LNCaP clone FGC (cell line): ENCODE results near the gene ZNF791.

Source experiments
- DNase-seq: peaks from one replicate; pipeline ENCODE4 v3.0.0-alpha.2; 2011; ENCODE audit warnings: low read depth
- H3K4me3 ChIP-seq: 2 replicates; pipeline ENCODE4 v1.5.1; 2011; ENCODE audit warnings: mild to moderate bottlenecking, low read depth, low read length, control low read depth
- TF ChIP-seq, protein P1 (sequence below): IDR thresholded peaks from 2 replicates; pipeline ENCODE4 v1.5.1; 2012; ENCODE audit warnings: mild to moderate bottlenecking; ENCODE audit not compliant: control insufficient read depth, insufficient read depth; ENCODE audit errors: extremely low read depth

ZNF791 gene

DNA sequence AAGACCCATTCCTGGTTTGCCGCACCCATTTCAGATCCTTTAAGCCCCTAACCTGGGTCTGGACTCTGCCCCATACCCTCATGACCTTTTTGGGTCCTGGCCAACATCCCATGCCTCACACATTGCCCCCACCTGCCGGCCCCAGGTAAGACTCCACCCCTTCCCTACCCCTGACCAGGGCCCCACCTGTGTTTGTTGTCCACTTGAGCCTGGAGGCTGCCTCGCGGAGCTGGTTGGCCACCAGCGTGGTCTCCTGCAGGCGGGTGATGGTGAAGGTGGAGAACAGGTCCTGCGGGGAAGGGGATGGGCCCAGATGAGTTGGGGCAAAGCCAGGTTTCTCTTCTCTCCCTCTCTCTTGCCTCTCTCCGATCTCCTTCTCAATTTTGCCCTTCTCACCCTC is 36.3 kb downstream of the ZNF791 start:
- no peak overlapping the region for H3K4me3 ChIP-seq
- TF ChIP-seq, protein P1, sequence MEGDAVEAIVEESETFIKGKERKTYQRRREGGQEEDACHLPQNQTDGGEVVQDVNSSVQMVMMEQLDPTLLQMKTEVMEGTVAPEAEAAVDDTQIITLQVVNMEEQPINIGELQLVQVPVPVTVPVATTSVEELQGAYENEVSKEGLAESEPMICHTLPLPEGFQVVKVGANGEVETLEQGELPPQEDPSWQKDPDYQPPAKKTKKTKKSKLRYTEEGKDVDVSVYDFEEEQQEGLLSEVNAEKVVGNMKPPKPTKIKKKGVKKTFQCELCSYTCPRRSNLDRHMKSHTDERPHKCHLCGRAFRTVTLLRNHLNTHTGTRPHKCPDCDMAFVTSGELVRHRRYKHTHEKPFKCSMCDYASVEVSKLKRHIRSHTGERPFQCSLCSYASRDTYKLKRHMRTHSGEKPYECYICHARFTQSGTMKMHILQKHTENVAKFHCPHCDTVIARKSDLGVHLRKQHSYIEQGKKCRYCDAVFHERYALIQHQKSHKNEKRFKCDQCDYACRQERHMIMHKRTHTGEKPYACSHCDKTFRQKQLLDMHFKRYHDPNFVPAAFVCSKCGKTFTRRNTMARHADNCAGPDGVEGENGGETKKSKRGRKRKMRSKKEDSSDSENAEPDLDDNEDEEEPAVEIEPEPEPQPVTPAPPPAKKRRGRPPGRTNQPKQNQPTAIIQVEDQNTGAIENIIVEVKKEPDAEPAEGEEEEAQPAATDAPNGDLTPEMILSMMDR = no peak
- no peak for DNase-seq

DNA sequence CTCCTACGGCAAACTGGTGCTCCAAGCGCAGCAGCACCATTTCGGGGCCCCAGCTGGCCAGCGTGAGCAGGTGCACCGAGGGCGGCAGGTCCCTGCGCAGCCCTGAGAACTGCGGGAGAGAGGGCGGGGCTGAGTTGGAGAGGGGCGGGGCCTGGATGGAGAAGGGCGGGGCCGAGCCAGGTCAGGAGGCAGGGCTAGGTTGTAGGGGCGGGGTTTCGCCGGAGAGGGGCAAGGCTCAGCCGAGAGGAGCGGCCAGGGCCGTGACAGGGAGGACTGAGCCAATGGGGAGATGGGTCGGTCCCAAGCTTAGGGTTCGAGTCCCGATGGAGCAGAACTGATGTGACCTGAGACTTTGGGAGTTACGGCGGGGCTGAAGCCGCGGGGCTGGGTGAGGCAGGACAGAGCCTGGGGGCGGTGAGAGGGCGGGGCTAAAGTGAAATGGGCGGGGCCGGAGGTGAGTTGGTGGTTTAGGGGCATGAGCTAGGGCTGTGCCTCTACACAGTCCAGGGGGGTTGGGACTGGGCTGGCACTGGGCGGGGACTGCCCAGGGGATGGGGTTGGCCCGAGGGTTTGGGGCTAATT is 36.9 kb downstream of the ZNF791 start:
- no peak overlapping the region for H3K4me3 ChIP-seq
- no peak for DNase-seq
- TF ChIP-seq, protein P1 = no peak

DNA sequence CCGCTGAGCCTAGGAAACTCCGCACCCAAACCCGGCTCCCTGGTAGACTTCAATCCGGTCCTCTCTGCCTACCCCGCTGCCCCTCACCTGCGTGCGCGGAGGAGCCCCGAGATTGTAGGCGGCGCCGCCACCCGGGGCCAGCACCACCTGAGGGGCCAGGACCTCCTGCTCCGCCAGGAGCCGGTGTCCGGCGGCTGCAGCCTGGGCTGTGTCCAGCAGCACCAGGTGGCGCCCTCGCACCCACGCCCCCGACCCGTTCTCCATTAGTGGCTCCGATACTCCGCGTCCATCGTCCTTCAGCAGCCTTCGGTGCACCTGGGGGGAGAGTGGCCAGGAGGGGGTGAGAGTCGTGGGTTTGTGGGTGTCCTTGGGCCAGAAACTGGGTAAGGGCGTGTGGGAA is 37.4 kb downstream of the ZNF791 start:
- no peak overlapping the region for H3K4me3 ChIP-seq
- no peak for DNase-seq

GRCh38 chr19:12649941-12650340 is 39.2 kb downstream of the ZNF791 start:
- no peak overlapping the region for H3K4me3 ChIP-seq
- DNase-seq = no peak
- TF ChIP-seq, protein P1 = no peak

More for the DNA sequence above, 37.4 kb downstream of the ZNF791 start:
- TF ChIP-seq, protein P1 = 0 out of 2 replicates have a peak, but pooled peaks have one; percentile 1

- H3K4me3 ChIP-seq = no peak overlapping the region
- no peak for DNase-seq
- TF ChIP-seq, protein P1 = no peak
Measured at GRCh38 chr19:12652219-12652618, 41.5 kb downstream of the ZNF791 start.

DNA sequence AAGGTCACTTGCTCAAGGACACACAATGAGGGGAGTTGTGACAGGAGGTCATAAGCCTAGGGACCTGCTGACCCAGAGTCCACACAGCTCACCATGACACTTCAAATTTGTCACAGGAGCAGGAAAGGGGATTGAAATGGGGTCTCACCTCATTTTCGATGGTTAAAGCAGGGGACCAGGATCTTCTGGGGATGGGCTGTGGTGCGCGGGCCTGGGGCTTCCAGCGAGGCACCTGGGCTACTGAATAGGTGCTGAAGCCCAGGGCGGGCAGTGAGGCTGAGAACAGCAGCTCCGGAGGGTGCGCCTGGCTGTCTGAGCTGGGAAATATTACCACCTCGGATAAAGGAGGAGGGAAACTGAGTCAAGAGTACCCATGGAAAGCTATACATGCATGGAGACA is 44.8 kb downstream of the ZNF791 start:
- H3K4me3 ChIP-seq = no peak overlapping the region
- DNase-seq = no peak
- TF ChIP-seq, protein P1 = no peak
